GM18870 (cell line): ENCODE data around the gene USP31.

Experiments
- ATAC-seq: cut with Tn5 transposase; IDR thresholded peaks from one replicate; pipeline ENCODE4 v1.9.1; 2021; ENCODE audit warnings: moderate library complexity; ENCODE audit not compliant: unreplicated experiment

The USP31 gene

GRCh38 chr16:23027386-23027785, 121.9 kb downstream of the USP31 start:
- ATAC-seq = no peak

DNA sequence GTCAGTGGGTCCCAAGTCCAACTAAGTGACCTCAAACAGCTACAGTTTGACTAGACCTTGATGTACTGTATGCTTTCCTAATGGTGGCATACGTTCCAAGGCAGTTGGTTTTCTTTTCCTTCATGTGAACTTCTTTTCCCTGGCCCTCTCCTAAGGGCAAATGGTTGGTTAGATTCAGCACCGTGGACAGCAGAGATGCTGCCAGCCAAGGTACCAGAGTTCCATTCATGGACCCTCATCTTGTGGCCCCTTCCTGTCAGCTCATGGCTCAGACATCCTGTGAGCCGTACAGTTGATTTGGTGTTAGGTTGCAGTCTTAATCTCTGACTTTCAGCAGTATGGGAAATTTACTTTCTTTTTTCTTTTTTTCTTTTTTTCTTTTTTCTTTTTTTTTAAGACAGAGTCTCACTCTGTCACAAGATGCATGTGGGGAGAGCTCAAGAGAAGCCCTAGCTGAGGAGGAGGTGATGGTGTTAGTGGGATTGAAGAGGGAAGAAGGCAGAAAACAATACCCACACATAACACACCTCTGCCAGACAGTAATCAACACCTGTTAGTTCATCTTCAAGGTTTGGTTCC, 122.4 kb downstream of the USP31 start:
- no peak for ATAC-seq

GRCh38 chr16:23025692-23026307, 123.5 kb downstream of the USP31 start:
- no peak for ATAC-seq

GRCh38 chr16:23024044-23024443, 125.2 kb downstream of the USP31 start:
- no peak for ATAC-seq

DNA sequence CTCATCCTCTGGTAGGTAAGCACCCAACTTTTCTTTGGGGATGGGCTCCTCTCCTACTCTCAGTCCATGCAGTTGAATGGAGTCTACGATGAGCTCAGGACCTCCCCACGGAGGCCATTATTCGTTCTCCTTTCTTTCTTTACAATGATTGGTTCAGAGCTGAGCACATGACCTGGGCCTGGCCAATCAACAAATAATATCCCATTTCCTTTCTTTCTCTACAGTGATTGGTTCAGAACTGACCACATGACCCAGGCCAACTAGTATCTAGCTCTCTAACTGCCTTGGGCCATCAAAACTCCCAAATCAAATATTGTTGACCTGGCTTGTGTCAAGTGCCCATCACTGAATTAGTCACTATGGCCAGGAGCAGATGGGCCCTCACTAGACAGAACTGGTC, 129.2 kb downstream of the USP31 start:
- no peak for ATAC-seq

DNA sequence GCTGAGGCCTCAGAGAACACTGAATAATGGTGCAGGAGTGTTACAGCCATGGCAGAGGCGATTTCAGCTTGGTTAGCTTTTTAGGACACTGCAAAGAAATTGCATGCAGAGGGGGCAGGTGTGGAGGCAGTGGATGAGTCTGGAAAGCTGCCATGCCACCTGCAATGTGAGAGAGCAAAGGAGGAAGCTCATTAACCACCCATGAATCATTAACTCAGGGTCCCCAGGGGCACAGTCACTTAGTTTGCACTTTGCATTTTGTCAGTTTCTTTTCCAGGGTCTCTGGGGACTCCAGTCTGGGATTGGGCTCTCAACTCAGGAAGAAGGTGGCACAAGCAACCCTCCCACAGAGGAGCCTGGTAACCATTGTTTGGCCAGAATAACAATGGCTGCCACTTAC, 132.9 kb downstream of the USP31 start:
- ATAC-seq = no peak

DNA sequence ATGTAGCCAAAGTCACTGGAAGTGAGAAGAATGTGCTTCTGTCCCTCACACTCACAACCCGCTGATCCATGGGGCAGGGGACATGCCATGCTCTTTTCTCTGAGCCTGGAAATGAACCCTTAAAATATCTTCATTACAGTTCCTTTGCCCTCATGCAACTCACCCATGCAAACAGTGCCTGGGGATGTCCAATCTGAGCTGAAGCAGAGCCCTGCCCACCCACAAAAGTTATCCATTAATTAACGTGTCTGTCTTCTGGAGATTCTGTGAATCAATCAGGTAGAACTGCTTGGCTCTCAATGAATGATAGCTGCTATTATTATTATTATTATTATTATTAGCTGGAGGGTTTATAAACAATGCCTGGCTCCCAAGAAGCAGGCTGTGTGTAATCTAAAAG, 133.7 kb downstream of the USP31 start:
- no peak for ATAC-seq

- ATAC-seq = no peak
These were observed 134.7 kb downstream of the USP31 start for GRCh38 chr16:23014592-23014991.
